Measurements from ENCODE around the gene SFSWAP. TPM values are rescaled to one million over a fixed set of nuclear protein-coding genes. Genes with fewer than 3 reads are reported as not detected.

SFSWAP gene
- total RNA-seq, 1 experiment from 2014 or later, result 48.1 TPM

- Mint-ChIP-seq H3K4me1 (peaks cover 2 to 9% of the 10 kb centered on the region in 2 experiments; a peak in 3 of 4 replicates), H3K4me3 (no peak overlapping the region), H3K9me3 (peaks cover 19 to 22% of the 10 kb centered on the region in 2 experiments), H3K36me3 (ENCODE audit: insufficient read depth in 1 of 3, low read depth in 3 of 3) (peaks cover 5 to 20% (median 5%) of the 10 kb centered on the region in 3 experiments; a peak in 6 of 7 replicates), H3K27me3 (ENCODE audit: low read depth) (no peaks in the 10 kb centered on the region; the same call in 1 of the 2 replicates), H3K27ac (no peak overlapping the region)
- Histone ChIP-seq H4K91ac (ENCODE audit: insufficient read length, low read depth, low read length) (no peak overlapping the region), H3K56ac (ENCODE audit: insufficient read length, low read depth, low read length) (no peak overlapping the region), H4K5ac (ENCODE audit: insufficient read length, low read depth, low read length) (no peak overlapping the region), H2AFZ (ENCODE audit: low read length) (no peak overlapping the region), H3K18ac (ENCODE audit: insufficient read length, low read depth, low read length) (no peak overlapping the region), H4K20me1 (ENCODE audit: control insufficient read depth, insufficient read depth, insufficient read length) (no peaks in the 10 kb centered on the region), H3K4ac (ENCODE audit: low read depth, low read length) (no peak overlapping the region), H3K79me1 (ENCODE audit: insufficient read depth, low read depth, low read length, poor library complexity, severe bottlenecking) (no peaks in the 10 kb centered on the region), H3K23me2 (ENCODE audit: insufficient read length, low read depth, low read length, poor library complexity, severe bottlenecking) (no peaks in the 10 kb centered on the region), H3K4me2 (ENCODE audit: insufficient read depth, insufficient read length, low read length) (no peak overlapping the region), H4K8ac (replicated peaks; ENCODE audit: insufficient read length, low read depth, low read length) (no peak overlapping the region), H2BK12ac (ENCODE audit: insufficient read length, low read depth, low read length) (no peak overlapping the region), H2BK15ac (ENCODE audit: low read depth, low read length) (no peak overlapping the region), H3K14ac (ENCODE audit: insufficient read depth, low read length) (no peak overlapping the region), H2BK120ac (ENCODE audit: low read depth, low read length, poor library complexity, severe bottlenecking) (no peak overlapping the region), H3T11ph (ENCODE audit: low read length) (no peak overlapping the region), H3K27ac (ENCODE audit: insufficient read length, low read depth, low read length) (no peak overlapping the region), H3K4me1 (ENCODE audit: insufficient read depth, low read length) (no peaks in the 10 kb centered on the region), H3K9ac (ENCODE audit: extremely low read depth, insufficient read length, low read length) (no peak overlapping the region), H2AK5ac (ENCODE audit: insufficient read length, low read length) (no peak overlapping the region), H3K23ac (ENCODE audit: insufficient read length, low read depth, low read length) (no peak overlapping the region), H2BK20ac (ENCODE audit: low read depth, low read length, poor library complexity, severe bottlenecking) (no peak overlapping the region), H3K79me2 (ENCODE audit: insufficient read depth, low read length) (no peaks in the 10 kb centered on the region), H3K27me3 (ENCODE audit: insufficient read depth, low read length) (no peaks in the 10 kb centered on the region), H2BK5ac (ENCODE audit: insufficient read length, low read length) (no peak overlapping the region), H3K9me3 (ENCODE audit: control insufficient read depth, low read depth, low read length) (no peaks in the 10 kb centered on the region)
- TF ChIP-seq CTCF (conservative IDR thresholded peaks at IDR 0.05), result no peak
- WGBS (ENCODE audit: extremely low coverage, insufficient read length, low lambda C conversion rate), result no CpG with 5 or more reads among the region's 5 CpGs
- no peak for DNase-seq
These were observed 105.6 kb downstream of the SFSWAP start for GRCh38 chr12:131816495-131816894.

Measured in H9 (cell line).